ENCODE results near the gene EFCAB6.

EFCAB6 gene

DNA sequence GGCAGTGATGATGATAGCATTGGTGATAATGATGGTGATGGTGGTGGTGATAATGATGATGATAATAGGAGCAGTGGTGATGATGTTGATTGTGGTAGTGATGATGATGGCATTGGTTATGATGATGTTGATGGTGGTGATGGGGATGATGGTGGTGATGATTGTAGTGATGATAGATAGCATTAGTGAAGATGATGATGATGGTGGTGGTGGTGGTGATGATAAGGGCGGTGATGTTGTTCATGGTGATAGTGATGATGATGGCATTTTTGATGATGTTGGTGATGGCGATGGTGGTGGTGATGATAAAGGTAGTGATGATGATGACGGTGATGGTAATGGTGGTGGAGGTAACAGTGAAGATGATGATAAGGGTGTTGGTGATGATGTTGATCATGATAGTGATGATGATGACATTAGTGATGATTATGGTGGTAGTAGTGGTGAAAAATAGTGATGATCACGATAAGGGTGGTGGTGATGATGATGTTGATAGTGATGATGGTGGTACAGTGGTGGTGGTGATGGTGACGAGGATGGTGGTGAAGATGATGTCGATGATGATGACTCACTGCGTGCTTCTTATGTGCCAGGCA, 307.3 kb downstream of the EFCAB6 start:
- no peak overlapping the region for H3K27ac ChIP-seq
- H3K4me3 ChIP-seq, result no peak overlapping the region

DNA sequence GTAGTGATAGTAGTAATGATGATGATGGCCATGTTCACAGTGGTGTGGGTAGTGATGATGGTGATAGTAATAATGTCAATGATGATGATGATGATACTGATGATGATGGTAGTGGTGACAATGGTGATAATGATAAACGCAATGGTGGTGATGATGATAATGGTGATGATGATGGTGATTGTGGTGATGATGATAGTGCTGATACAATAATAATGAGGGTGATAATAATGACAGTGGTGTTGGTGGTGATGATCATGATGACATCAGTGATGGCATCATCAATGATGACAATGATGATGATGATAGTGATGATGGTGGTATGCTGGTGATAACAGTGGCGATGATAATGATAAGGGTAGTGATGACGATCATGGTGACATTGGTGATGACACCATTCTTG, 308.0 kb downstream of the EFCAB6 start:
- Histone ChIP-seq H3K4me3 (no peak overlapping the region), H3K27ac (no peak overlapping the region)

DNA sequence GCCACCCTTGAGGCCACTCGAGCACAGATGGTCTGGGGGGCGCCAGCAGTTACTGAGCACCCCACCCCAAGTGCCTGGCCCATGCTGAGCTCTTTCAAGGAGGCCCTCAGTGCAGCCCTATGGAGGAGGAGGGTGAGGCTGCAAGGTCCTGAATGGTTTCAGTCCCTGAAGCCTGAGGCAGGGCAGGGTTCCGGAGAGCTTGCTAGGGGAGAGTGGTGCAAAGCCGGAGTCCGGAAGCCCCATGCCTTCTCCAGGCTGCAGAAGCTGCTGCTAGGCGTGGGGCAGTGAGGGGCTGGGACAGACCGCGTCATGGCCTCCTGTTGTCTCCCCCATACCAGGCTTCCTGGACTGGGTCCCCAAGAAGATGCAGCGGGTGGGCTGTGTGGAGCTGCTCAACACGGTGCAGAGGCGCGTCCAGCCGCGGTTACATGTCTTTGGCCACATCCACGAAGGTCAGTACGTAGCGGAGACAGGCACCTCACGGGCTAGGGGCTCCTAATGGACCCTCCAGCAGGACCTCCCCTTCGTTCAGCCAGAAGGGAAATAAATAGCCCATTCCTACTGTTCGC, 309.7 kb downstream of the EFCAB6 start:
- Histone ChIP-seq H3K4me3 (no peak overlapping the region), H3K27ac (no peak overlapping the region)

DNA sequence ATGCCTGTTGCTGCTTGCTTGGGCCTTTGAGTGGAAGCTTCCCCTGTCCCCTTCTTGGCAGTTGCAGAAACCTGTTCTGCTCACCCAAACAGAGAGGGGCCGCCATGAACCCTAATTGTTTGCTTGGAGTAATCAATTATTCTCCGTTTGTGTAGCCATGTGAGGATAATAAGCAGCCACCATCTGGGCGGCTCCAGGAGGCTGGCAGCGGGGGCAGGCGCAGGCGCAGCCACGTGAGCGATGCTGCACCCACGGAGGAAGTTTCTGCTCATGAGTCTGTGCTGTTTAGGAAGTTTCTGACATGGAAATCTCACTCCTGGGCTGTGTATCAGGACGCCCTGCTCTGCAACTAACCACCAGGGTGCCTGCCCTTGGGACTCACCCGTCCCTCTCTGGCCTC, 310.2 kb downstream of the EFCAB6 start:
- H3K27ac ChIP-seq, result no peak overlapping the region

DNA sequence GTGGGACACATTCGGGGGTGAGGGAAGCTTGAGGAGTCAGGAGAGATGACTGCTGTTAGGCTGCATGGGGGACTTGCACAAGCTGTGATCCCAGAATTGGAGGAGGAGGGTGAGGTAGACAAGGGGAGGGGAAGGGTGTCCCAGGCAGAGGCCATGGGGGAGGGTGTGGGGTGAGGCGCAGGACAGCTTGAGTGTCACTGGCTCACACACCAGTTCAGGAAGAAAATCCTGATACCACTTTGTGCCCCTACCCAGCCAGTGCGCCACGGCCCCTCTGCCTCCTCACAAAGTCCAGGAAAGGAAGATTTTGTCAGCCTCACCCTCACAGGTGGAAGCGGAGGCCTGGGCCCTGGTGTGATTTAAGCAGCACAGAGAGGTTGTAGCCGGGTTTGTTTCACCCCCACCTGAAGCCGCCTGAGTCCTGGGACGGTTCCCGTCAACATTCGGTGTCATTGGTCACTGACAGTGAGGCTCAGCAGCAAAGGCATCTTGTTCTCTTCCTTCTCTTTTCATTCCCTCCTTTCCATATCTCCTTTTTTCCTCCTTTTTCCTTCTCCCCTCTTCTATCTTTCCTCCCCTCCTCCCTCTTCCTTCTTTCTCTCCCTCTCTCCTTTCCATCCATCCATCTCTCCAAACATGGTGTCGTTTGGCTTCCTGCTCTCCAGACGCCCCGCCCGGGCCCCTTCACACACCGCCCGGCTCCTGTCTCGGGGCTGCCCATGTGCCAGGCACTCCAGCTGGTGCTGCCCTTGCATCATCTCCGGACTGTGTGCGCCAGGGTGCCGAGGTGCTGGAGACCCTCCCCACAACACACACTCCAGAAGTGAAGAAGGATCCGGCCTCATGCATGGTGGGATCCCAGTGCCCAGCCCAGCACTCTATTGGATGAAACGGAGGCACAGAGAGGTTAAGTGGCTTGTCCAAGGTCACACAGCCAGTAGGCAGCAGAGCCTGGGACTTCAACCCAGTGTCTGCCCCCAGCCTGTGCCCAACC, 311.0 kb downstream of the EFCAB6 start:
- Histone ChIP-seq H3K4me3 (no peak overlapping the region), H3K27ac (no peak overlapping the region)

More for the DNA sequence above, 310.2 kb downstream of the EFCAB6 start:
- no peak overlapping the region for H3K4me3 ChIP-seq

DNA sequence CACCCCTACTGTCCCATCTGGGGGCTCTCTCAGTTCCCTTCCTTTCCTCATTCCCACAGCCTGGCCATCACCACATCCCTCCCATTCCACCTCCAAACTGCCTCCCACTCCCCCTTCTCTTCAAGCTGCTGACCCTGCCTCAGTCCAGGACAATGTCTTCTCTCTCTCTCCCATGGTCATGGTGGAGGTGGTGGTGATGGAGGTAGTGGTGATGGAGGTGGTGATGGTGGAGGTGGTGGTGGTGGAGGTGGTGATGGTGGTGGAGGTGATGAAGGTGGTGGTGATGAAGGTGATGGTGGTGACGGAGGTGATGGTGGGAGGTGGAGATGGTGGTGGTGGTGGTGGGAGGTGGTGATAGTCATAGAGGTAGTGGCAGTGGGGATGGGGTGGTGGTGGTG, 313.2 kb downstream of the EFCAB6 start:
- Histone ChIP-seq H3K27ac (no peak overlapping the region), H3K4me3 (no peak overlapping the region)

DNA sequence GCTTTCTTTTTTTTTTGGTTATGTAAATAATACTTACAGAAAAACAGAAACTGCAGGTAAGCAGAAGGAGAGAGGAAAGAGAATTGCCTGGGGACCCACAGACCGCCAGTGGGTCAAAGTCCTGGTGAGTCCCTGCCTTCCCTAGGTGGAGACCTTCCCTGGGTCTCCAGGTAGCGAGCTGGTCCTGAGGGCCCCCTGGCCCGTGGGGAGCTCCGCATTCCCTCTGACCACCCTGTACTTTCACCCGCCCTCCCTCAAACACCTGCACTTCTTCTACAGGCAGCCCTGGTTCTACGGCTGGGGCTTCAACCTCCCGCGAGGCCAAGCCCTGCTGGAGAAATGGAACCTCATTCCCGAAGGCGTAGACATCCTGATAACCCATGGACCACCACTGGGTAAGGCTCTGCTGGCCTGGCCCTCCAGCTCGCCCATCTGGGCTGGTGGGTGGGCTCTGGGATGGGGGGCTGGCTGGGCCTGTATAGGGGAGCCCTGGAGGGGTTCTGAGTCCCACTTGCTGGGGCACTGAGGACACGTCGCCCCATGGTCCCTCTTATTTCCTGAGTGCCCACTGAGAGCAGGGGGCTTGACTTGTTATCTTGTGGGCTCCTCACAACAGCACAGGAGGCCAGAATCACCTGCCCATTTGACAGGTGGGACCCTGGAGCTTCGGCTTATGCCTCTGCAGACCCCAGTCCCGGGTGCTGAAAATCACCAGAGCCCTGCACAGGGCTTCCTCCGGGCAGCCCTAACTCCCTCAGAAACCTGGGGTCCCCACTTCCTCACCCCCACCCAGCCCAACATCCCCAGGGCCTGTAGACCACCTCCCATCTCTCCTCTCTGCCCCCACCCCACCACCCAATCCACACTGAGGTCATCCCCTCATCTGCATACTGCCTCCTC, 313.9 kb downstream of the EFCAB6 start:
- Histone ChIP-seq H3K27ac (no peak overlapping the region), H3K4me3 (no peak overlapping the region)

DNA sequence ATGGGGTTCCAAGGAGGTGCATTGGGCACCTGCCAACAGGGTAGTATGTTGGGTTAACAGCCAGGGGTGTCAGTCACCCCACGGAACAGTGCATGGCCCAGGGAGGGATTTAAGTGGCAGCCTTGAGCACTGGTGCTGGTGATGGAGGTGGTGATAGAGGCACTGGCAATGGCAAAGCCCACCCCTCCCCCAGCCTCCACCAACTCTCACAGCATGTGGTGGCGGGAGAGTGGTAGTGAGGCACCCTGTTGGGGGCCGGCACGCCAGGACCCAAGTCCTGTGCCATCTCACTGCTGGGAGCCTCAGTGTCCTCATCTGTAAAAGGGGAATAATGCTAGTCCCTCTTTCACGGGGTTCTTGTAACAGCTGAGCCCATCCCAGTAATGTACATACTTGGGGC, 318.8 kb downstream of the EFCAB6 start:
- H3K4me3 ChIP-seq, result no peak overlapping the region
- no peak overlapping the region for H3K27ac ChIP-seq

DNA sequence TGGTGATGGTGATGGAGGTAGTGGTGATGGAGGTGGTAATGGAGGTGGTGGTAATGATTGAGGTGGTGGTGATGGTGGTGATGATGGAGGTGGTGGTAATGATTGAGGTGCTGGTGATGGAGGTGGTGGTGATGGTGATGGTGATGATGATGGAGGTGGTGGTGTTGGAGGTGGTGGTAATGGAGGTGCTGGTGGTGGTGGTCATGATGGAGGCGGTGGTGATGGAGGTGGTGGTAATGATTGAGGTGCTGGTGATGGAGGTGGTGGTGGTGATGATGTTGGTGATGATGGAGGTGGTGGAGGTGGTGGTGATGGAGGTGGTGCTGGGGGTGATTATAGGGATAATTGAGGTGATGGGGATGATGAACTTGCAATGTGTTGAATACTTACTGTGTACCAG, 320.4 kb downstream of the EFCAB6 start:
- no peak overlapping the region for H3K27ac ChIP-seq
- no peak overlapping the region for H3K4me3 ChIP-seq

DNA sequence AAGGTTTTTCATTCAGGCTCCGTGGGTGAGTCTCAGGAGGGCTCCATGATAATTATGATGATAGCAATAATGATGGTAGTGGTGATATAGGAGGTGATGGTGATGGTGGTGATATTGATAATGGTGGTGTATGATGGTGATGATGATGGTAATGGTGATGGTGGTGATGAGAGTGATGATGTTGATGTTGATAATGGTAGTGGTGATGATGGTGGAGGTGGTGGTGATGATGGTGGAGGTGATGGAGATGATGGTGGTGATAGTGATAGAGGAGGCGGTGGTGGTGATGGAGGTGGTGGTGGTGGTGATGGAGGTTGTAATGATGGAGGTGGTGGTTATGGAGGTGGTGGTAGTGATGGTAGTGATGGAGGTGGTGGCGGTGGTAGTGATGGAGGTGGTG, 320.9 kb downstream of the EFCAB6 start:
- H3K27ac ChIP-seq, result no peak overlapping the region
- H3K4me3 ChIP-seq, result no peak overlapping the region

DNA sequence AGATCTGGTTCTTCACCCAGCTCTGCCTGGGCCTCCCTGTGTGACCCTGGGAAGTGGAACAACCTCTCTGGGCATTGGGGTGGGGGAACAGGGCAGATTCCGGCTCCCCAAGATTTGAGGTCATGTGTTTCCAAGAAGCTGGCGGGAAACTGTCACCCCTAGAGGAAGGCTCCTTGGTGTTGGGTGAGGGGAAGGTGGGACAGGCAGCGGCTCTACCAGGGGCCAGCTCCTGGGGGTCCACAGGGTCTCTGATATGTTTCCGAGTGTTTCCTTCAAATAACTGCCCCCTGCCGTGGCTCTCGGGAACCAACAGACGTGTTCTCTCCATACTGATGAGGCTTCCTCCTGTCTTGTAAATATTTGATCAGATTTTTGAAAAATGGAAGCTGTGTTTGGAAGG, 321.8 kb downstream of the EFCAB6 start:
- H3K4me3 ChIP-seq, result no peak overlapping the region
- H3K27ac ChIP-seq, result no peak overlapping the region

DNA sequence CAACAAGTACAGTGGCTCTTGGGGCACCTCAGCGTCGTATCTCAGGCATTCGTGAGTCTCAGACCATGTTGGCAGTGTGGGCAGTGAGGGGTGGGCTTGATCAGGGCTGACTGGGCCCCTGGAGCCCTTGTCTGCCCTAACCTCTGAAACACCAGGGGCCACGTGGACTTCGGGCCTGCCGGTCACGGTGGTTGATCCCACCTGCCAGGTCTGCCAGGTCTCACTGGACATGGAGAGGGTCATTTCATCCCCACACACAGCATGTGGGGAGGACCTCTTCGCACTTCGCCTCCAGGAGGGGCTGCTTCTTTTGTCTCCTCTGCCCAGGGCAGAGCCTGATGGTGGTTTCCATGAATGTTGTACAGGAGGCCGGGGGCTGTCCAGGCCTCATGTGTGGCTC, 323.2 kb downstream of the EFCAB6 start:
- H3K4me3 ChIP-seq, result no peak overlapping the region
- H3K27ac ChIP-seq, result no peak overlapping the region

DNA sequence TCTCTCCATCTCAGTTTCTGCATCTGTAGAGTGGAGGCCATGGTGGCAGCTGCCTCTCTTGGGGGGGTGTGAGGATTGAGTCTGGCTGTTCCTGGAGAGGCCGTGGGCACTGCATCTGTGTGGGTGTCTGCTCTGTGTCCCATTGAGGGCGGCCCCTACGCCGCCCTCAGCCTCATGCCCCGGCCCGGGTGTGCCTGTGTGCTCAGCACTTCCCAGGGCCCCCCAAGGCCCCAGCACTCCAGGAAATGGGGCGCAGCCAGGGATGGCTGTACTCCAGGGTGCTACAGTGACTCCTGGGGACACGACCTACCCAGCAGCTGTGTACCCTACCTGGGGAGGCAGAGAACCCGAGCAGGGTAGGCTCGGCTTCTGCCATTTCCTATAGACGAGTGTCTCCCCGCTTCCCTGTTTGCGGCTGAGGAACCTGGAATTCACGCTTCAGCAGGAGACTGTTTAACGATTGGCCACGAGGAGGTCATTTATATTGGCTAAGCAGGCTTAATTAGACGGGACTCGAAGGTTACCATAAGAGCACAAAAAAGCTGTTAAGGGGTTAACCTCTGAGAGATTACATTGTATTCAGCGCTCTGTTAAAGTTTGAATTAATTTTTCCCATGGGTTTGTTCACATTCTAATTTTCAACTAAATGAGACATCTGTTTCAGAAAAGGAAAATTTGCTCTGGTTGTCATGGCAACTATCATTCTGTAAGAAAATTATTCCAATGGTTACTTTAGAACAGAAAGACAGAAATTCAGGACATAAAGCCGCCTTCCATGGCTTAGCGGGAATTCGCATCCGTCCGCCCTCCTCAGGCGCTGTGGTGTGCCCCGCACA, 323.9 kb downstream of the EFCAB6 start:
- Histone ChIP-seq H3K27ac (no peak overlapping the region), H3K4me3 (no peak overlapping the region)

DNA sequence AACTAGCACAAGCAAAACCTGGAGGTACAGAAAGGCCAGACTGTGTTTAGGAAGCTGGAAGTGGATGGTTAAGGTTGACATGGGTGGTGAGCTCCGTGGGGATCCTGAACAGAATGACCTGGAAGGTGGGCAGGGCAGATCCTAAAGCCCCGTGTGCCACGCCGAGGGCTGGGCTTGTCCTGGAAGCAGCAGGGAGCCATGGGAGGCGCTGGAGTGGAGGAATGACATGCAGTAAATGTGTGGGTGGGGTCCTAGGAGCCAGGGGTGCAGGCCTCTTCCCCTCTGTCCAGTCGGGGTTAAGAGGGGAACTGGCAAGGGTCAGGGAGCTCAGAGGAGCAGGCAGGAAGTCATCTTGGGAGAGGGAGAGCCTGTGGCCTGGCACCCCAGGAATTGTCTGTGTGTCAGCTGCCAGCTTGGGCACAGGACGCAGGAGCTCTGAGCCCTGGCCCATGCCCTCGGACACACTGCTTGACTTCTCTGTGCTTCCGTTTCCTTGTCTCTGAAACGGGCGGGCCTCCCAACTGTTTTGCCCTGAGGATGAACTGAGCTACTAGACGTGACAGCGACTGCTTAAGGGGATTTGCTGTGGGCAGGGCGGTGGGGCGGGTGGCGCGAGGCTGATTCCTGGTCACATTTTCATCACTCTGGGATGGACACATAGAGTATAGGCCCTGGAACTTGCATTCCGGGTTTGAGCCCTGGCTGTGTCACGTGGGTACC, 324.6 kb downstream of the EFCAB6 start:
- H3K27ac ChIP-seq, result no peak overlapping the region

DNA sequence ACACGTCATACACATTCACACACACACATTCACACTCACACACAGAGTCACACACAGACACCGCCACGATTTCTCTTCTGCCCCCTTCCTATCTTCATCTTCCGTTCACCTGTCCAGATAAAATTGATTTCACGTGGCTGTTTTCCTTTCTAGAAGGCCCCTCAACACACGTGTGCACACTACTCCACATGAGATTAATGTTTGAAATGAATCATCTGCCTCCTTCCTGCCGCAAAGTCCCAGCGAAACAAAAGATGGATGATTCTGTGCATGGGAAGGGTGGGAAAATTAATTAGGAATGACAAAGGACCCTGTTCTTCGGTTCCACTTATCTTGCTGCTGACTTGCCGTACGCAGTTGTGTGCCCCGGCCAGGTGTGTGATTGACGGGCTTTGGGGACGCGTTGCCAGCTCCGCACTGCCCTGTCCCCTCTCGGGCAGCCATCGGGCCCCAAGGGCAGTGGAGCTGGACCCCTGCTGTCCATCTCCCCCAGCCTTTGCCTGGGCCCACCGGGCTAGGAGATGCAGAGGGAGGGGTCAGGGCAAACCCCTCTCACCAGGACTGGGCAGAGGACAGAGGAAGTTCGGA, 326.5 kb downstream of the EFCAB6 start:
- Histone ChIP-seq H3K4me3 (no peak overlapping the region), H3K27ac (no peak overlapping the region)

More for the DNA sequence above, 324.6 kb downstream of the EFCAB6 start:
- H3K4me3 ChIP-seq, result no peak overlapping the region

DNA sequence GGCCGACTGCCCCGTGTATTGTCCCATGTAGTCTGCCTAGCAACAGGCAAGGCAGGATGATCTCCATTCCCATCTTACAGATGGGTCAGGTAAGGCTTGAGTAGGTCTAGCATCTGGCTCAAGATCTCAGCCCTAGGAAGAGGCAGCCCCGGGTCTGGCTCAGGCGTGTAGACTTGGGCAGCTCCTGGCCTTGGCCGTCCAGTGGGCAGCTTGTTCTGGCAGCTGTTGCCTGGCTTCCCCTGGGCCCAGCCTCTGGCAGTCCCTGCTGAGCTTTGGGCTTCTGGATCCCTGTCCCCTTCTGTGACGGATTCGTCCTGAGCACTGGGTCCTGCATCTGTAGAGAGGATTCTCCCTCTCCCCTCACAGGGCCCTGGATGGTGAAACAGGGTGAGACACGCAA, 327.9 kb downstream of the EFCAB6 start:
- H3K27ac ChIP-seq, result no peak overlapping the region

DNA sequence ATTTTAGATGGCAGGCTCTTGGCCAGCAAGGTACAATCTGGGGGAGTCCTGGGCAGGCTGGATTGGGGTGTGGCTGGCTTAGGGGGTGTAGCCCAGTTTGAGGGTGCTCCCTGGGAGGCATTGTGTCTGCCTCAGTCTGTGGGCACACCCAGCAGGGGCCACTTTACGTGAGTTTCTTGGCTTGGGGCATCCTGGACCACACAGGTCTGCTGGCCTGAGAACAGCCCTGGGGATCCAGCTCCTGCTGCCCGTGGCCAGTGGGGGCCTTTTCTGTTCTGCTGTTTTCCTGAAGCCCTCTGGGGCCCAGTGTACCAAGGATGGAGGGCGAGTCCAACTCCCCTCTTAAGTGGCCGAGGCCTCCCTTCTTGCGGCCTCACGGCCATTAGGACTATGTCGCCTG, 328.4 kb downstream of the EFCAB6 start:
- Histone ChIP-seq H3K4me3 (no peak overlapping the region), H3K27ac (no peak overlapping the region)

More for the DNA sequence above, 327.9 kb downstream of the EFCAB6 start:
- H3K4me3 ChIP-seq, result no peak overlapping the region

DNA sequence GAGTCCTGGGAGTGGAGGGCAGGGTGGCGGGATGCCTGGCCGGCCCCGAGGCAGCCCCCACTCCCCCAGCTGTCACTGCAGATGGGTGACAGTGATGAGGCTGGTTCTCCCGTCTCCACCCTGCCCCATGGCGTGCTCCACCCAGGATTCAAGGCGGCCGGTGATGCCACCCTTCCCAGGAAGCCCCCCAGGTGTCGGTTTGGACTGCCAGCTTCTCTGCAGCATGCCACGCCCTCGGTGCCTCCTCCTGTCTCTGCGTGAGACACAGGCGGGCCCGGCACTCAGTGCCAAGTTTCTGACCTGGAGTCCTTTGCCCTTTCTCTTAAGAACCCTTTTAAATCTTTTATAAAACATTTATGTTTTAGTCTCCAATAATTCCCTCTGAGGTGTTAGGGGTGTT, 328.8 kb downstream of the EFCAB6 start:
- Histone ChIP-seq H3K27ac (no peak overlapping the region), H3K4me3 (no peak overlapping the region)

All from skin epidermis (tissue), 12 donors.